Middle frontal gyrus (tissue), 1 donor: Measurements from ENCODE around the gene LAMA5.

Source experiments
- DNase-seq: peaks from one replicate; pipeline ENCODE4 v3.0.0-alpha.2; 2015; ENCODE audit warnings: low spot score; ENCODE audit errors: extremely low spot score

LAMA5 gene

DNA sequence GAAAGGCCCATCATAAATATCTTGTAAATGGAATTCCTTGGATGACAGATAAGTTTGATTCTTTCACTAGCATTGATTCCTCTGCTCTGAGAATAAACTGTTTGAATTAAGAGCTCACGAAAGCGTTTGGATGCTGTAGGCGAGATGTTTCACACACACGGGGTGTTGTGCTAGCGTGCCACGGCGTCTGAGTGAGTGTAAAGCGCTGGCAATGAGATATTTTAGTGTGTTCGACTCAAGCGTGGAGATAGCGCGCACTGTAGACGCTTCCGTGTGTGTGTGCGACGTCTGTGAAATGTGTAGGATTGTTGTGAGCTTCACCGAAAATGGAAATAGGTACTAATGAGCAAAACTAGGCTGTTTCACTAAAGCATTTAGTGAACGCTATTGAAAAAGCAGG lies 93.7 kb downstream of the LAMA5 start:
- no peak for DNase-seq

DNA sequence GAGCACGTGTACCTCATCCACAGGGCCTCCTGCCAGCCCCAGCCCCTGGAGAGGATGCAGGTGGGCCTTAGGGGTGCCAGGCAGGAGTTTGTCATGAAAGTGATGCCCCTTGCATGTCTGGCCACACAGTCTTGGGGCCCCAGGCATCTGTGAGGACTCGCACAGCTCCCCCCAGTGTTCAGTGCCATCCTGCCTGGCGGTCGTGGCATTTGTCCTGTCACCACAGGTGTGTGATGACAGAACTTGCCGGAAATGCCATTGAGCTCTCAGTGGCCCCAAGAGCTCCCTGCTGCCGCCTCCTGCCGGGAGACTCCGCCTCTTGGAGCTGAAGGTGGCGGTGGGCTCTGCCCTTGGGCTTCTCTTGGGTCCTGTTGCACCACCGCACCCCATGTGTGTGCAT lies 94.9 kb downstream of the LAMA5 start:
- DNase-seq, result no peak

DNA sequence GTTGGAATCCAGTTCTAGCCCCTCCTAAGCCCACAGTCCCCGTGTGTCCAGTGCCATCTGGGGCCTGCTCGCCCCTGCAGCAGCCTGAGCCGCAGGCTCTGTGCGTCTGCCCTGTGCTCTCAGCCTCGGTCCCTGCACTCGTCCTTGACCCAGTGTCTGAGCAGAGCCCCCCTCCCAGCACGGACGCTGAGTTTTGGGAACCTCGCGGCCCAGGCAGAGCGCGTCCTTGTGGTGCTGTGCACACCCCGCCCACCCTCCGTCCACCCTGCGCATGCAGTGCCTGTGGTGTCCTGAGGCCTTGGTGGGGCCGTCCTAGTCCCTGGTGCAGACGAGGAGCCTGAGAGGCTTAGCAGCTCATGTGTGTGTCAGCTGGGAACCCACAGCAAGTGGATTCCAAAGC lies 97.2 kb downstream of the LAMA5 start:
- no peak for DNase-seq

DNA sequence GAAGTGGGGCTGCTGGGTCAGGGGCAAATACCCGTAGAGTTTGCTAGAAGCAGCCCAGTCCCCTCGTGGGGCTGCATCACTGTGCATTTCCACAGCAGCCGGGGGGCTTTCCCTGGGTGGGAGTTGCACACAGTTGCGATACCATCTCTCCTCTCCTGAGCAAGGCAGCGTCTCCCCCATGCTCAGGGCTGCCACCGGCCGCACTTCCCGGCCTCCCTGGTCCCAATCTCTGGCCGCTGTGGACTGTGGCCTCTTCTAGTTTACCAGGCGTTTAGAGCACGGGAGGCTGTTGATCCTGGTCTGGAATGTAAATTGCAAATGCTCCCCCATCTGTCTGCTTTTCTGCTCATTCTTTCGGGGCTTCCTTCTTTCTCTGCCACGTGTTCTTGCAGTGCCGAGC lies 97.7 kb downstream of the LAMA5 start:
- DNase-seq, result no peak

DNA sequence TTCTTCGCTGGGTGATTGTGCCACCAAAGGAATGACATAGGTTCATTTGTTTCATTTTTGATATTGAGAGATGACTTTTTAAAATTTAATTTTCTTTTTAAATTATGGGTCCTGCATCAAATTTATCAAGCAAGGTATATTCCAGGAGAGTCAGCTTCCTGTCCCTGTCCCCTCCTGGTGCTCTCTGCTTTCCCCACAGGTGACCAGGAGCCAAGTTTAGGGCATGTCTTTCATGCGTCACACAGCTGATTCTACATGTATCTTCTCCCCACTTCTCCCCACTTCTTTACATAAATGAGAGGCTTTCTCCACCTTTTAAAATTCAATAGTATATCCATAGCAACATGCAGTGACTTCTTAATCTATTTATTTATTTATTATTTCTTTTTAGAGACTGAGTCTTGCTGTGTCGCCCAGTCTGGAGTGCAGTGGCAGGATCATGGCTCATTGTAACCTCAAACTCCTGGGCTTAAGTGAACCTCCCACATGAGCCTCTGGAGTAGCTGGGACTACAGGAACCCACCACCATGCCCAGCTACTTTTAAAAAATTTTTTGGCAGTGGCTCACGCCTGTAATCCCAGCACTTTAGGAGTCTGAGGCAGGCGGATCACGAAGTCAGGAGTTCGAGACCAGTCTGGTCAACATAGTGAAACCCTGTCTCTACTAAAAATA lies 98.7 kb downstream of the LAMA5 start:
- no peak for DNase-seq

DNA sequence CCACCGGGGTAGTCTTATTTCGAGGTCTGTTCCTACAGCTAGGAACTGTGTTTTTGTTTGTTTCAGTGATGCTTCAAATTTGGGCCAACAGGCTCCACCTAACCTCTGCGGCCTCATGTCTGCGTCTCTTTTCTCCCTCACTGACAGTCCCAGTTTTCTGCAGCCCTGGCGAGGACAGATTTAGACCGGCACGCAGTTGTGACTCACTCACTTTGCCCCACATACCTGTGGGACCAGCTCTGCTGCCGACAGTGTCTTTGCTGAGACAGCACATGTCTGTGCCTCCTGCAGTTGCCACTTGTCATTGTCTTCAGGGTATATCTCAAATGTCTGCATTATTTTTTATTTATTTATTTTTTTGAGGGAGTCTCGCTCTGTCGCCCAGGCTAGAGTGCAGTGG lies 99.6 kb downstream of the LAMA5 start:
- DNase-seq, result no peak

DNA sequence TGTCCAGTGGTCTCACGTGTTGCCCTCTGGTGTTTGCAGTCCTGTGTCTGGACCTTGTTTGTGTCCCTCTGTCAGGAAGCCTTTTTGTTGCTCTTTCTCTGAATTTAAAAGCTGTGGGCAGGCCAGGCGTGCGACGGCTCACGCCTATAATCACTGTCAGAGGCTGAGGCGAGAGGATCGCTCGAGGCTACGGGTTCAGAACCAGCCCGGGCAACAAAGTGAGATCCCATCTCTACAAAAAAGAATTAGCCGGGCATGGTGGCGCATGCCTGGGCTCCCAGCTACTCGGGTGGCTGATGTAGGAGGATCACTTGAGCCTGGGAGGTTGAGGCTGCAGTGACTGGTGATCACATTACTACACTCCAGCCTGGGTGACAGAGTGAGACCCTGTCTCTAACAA lies 100.3 kb downstream of the LAMA5 start:
- no peak for DNase-seq

DNA sequence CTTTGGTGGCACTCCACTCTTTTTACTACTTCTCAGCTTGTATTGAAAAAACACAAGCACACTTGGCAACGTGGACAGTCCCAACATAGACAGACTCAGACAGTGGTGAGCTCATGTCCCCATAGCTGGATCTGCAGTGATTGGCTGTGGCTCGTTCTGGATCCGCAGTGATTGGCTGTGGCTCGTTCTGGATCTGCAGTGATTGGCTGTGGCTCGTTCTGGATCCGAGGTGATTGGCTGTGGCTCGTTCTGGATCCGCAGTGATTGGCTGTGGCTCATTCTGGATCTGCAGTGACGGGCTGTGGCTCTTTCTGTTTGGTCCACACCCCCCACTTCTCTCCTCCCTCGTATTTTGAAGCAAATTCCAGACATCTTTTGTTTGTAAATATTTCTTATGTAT lies 100.8 kb downstream of the LAMA5 start:
- DNase-seq, result no peak

DNA sequence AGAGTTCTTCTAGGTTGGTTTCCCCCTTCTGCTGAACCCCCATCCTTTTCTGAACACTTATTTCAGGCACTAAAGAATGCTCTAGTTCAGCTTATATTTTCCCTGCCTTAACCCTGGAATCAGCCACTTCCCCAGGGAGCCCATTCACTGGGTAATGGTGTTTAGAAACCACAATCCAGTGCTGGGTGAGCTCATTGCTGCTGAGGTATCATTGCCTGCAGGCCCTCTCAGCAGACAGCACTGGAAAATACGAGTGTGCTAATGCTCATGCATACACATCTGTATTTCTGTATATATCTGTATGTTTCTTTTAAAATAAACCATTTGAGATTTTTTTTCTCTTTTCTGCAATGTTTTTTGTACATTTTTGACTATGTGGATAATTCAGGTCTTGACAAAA lies 101.7 kb downstream of the LAMA5 start:
- no peak for DNase-seq

DNA sequence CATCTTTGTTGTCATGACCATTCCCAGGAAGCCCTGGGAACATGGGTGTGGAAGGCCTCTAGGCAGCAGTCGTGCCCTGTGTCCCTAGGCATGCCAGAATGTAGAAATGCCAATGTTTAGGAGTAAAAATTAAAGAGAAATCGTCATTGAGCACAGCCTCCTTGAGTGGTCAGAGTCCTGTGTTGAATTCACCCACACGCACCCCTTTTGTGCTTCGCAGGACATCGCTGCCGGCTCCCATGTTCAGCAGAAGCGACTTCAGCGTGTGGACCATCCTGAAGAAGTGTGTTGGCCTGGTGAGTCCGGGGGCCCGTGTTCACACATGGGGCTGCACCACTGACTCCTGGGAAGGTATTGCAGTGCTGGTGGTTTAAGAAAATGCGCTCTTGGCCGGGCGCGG lies 103.7 kb downstream of the LAMA5 start:
- no peak for DNase-seq

DNA sequence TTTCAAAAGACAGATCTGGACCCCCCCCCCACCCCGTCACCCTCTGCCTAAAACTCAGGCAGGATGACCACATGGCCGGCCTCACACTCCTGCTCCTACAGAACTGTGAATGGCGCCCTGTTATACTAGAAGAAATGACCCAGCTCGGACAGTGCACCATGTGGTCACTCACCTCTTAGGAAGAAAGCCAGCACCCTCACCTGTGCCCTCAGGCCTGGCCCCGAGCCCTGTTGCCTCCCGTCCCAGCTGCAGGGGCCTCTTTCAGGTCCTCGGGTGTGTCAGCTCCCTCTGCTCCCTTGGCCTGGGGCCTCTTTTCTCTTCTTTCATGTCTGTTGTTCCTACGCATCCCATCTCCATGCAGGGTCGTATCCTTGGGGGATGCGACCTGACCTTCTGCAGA lies 105.0 kb downstream of the LAMA5 start:
- DNase-seq, result no peak

DNA sequence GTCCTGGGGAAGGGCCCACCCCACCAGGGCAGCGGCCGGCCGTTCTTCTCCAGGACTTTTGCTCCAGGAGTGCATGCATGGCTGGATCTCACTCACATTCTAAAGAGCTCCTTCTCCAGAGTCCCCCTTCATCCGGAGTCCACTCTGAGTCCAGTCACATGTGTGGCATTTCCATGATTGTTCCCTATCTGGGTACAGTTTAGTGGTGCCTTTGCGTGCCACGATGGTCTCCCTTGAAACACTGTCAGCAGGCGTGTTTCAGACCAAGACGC lies 107.9 kb downstream of the LAMA5 start:
- no peak for DNase-seq
